Stimulated activated CD8-positive, alpha-beta memory T cell treated with anti-CD3 and anti-CD28 coated beads, Interleukin-15, amount 100 ng/mL, for 1 hour (primary cell): ENCODE results near the gene GRM8.
"Not testable (repeated sequence)": the region's sequence is repeated elsewhere in the genome, so short reads cannot be mapped to it uniquely, and the experiment has no call there.

Source experiments
- DNase-seq: peaks from one replicate; pipeline ENCODE4 v3.0.0-alpha.2; 2020; ENCODE audit warnings: low read depth

The GRM8 gene

GRCh38 chr7:126718419-126718818 lies 534.3 kb downstream of the GRM8 start:
- DNase-seq = no peak

- no peak for DNase-seq
These were observed 536.4 kb downstream of the GRM8 start for GRCh38 chr7:126716321-126716720.

- DNase-seq = no peak
These were observed 537.7 kb downstream of the GRM8 start for GRCh38 chr7:126715076-126715475.

DNA sequence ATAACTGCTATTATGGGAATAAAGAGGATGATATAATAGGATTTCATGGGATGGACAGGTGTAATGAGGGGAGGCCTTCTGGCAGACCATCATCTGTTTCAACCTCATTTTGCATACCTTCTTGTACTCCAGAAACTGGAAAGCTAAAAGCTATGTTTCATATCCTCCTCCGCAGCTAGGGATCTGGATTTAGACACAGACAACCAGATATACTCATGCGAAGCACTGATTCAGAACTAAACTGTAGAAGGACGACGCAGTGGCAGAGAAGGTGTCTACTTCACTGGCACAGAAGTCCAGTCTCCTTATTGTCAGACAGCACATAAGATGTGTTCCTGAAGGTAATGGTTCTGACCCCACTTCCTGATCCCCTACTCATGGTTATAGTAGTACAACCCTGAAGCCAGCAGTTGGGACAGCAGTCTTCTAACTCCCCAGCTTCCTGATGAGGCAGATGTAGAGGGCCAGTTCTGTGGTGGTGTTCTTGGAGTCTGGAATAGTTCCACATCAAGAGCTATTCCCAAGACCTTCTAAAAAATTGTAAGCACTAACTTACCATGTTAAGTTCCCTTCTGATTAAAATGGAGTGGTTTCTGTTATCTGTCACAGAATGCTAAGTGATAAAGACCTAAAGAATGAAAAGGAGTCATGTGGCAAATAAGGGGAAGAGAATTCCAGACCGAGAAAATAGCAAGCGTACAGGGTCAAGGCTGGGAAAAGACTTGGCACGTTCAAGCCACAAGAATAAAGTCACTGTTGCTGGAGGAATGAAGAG lies 550.3 kb downstream of the GRM8 start:
- DNase-seq = no peak

GRCh38 chr7:126700807-126701604 lies 551.7 kb downstream of the GRM8 start:
- DNase-seq = no peak

DNA sequence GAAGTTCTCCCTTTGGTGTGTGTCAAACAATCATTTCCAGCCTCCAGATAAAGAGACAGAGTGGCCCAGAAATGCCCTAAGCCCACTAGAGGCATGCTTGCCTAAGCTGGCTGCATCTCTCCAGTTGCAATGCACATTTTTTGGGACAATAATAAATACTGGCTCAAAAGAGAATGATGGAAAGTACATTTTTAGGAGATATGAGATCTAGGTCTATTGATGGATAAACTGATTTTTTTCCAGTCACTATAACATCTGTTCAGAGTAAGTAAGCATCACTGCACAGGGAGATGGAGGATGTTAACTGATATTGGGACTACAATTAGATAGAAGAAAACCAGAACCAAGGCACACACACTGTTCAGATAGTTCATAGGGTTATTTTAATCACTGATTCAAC lies 553.0 kb downstream of the GRM8 start:
- DNase-seq = no peak

- no peak for DNase-seq
These were observed 553.8 kb downstream of the GRM8 start for GRCh38 chr7:126698909-126699308.

- no peak for DNase-seq
These were observed 554.3 kb downstream of the GRM8 start for GRCh38 chr7:126698446-126698845.

GRCh38 chr7:126696256-126697038 lies 556.3 kb downstream of the GRM8 start:
- DNase-seq = no peak

- no peak for DNase-seq
These were observed 561.6 kb downstream of the GRM8 start for GRCh38 chr7:126690848-126691751.

DNA sequence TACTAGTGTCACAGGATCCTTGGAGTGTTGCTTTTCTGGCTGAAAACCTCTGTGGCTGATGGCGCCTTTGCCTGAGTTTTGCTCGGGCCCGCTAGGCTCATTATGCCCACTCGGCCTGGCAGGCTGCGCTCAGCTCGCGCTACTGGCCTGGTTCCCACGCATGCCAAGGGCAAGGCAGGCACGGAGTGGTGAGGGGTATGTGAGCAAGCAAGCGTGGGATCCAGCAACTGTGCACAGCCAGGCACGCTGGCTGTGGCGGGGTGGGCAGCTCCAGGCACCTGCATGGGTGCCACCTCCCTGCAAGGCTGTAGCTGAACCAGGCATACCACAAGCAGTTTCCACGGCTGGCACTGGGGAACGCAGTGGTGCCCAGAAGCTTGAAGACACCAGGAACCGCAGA lies 562.6 kb downstream of the GRM8 start:
- no peak for DNase-seq

GRCh38 chr7:126689037-126689436 lies 563.7 kb downstream of the GRM8 start:
- no peak for DNase-seq

DNA sequence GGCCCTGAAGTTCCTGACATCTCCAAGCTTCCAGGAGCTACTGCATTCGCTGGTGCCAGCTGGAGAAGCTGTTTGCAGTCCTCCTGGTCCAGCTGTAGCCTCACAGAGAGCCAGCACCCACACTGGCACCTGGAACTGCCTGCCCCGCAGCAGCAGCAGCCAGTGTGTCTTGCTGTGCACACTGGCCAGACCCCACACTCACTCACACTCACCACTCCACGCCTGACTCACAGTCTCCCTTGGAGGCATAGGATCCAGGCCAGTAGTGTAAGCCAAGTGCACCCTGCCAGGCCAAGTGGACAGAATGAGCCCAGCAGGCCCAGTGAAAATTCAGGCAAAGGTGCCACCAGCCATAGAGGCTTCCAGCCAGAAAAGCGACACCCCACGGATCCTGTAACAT lies 566.3 kb downstream of the GRM8 start:
- DNase-seq = no peak

DNA sequence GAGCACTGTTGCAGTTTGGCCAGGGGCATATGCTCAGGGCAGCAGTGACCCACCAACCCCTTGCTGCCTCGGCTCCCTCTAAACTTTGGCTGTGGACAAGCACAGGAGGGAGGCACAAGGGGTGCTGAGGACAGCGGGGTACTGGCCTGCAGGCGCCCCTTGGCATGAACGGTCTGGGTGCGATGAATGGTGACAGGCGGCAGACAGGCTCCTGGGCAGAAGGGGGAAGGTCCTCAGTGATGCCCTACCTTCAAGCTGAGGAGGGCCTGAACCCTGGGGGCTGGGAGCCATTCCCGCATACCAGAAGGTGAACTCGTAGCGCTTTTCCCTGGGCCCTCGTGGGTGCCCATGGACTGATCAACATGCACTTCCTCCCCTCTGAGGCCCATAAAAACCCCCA lies 567.1 kb downstream of the GRM8 start:
- no peak for DNase-seq

- no peak for DNase-seq
These were observed 567.6 kb downstream of the GRM8 start for GRCh38 chr7:126685018-126685573.

DNA sequence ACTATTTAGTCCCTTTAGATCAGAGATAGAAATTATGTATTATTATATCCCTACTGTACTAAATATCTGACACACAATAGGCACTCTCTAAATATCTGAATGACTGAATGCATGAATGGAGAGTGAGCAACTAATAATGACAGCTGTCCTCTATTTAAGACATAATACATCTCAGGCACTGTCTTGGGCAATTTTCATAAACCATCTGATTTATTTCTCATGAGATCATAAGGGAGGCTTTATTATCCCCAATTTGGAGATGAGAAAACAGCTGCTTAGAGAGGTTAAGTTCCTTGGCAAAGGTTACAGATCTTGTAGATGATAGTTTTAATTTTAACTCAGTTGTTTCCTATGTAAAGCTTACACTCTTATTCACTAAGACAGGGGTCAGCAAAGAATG lies 570.6 kb downstream of the GRM8 start:
- DNase-seq = no peak

DNA sequence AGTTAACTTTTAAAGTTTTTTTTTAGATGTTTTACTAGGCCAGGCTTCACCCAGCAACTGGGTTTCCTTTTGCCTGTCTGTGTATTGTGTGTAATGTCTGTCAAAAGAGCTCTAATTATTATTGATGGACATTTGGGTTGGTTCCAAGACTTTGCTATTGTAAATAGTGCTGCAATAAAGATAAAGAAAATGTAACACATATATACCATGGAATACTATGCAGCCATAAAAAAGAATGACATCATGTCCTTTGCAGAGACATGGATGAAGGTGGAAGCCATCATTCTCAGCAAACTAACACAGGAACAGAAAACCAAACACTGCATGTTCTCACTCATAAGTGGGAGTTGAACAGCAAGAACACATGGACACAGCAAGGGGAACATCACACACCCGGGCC lies 584.0 kb downstream of the GRM8 start:
- not testable (repeated sequence) for DNase-seq

DNA sequence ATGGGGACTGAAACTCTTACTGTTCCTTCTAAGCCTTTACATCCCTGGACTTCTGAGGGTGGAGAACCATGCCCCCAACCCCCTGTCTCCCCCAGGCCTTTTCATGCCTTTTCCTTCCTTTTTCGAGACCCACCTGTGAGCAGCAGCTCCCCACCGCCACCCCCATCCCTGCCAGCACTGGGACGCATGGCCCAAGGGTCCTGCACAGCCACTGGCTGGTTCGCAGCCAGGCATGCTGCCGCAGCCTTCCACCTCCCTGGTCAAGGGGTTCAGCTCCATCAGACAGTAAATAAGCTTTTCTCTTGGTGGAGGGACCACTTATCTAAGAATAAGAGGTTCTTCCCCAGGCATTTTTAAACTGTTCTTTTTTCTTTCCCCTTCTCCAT lies 584.4 kb downstream of the GRM8 start:
- no peak for DNase-seq

- no peak for DNase-seq
These were observed 584.9 kb downstream of the GRM8 start for GRCh38 chr7:126667742-126668366.

DNA sequence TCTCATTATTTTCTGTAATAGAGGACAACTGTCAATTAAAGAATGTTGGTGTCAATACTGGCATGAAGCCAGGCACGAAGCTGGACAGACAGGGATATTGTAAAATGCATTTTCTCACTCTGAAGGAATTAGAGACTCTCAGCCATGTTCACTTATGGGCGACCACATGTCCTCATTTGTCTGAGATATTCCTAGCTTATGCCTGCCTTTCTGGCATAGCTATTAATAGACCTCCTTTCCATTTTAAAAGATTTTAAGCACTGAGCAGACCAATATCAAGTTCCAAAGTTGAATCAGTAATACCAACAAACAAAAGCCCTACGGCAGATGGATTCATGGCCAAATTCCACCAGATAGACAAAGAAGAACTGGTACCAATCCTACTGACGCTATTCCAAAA lies 589.9 kb downstream of the GRM8 start:
- no peak for DNase-seq

DNA sequence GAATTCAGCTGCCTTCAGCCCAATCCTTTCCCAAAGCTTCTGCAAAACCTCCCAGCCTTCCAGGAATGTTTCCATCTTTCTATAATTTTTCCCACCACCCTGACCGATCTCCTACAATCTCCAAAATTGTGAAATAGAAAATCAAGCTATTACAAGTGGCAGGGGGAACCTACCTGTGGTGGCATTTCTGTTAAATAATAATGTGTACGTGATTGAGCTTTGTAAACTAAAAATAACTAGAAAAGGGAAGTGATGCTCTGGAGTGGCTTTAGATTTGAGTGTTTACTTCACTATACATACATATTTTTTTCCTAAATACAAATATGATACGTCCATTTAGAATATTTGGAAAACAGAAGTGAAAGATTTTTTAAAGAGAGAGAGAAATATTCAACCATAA lies 593.6 kb downstream of the GRM8 start:
- DNase-seq = no peak
